GM12801 (cell line): ENCODE measurements around the gene PKHD1.

Experiments used
- CTCF ChIP-seq: IDR thresholded peaks from one replicate; pipeline ENCODE4 v1.5.1; 2011; ENCODE audit warnings: control low read depth; ENCODE audit not compliant: insufficient read length; ENCODE audit errors: extremely low read depth

The PKHD1 gene

GRCh38 chr6:51740658-51741057 is 346.8 kb downstream of the PKHD1 start:
- TF ChIP-seq CTCF, result no peak

GRCh38 chr6:51738614-51739013 is 348.8 kb downstream of the PKHD1 start:
- TF ChIP-seq CTCF, result no peak

- no peak for TF ChIP-seq CTCF
Measured at GRCh38 chr6:51737580-51738360, 349.6 kb downstream of the PKHD1 start.

- no peak for TF ChIP-seq CTCF
Measured at GRCh38 chr6:51725155-51725554, 362.3 kb downstream of the PKHD1 start.

GRCh38 chr6:51720327-51720726 is 367.1 kb downstream of the PKHD1 start:
- TF ChIP-seq CTCF, result no peak

- TF ChIP-seq CTCF, result no peak
Measured at GRCh38 chr6:51719297-51719696, 368.1 kb downstream of the PKHD1 start.

- no peak for TF ChIP-seq CTCF
Measured at GRCh38 chr6:51718533-51718932, 368.9 kb downstream of the PKHD1 start.

- TF ChIP-seq CTCF, result no peak
Measured at GRCh38 chr6:51717477-51717876, 369.9 kb downstream of the PKHD1 start.
